Left lung (tissue), 10 donors: ENCODE measurements around the gene EFCAB14. TPM values are rescaled to one million over a fixed set of nuclear protein-coding genes. Genes with fewer than 3 reads are reported as not detected.
"Not testable (repeated sequence)": the region's sequence is repeated elsewhere in the genome, so short reads cannot be mapped to it uniquely, and the experiment has no call there.

Experiments
- ATAC-seq: fragments of 200-7000 bp; cut with Tn5 transposase; one replicate; pipeline ENCODE4 v1.9.1; 2020; ENCODE audit warnings: moderate library complexity
- DNase-seq, 4 donors: peaks; one replicate each; pipeline ENCODE4 v3.0.0-alpha.2; 2013 to 2020
- H3K27ac ChIP-seq, 2 donors: fragments of 200-600 bp; sonication (generic) in 1 of 2; one replicate each; pipeline versions ENCODE4 v1.5.0 to v1.8.0; 2020 to 2021
- H3K27me3 ChIP-seq, 2 donors: fragments of 200-600 bp; sonication (generic) in 1 of 2; one replicate each; pipeline versions ENCODE4 v1.5.0 to v1.8.0; 2020 to 2021
- H3K36me3 ChIP-seq, 2 donors: fragments of 200-600 bp; sonication (generic) in 1 of 2; one replicate each; pipeline versions ENCODE4 v1.5.0 to v1.8.0; 2020 to 2021
- H3K4me1 ChIP-seq, 2 donors: fragments of 200-600 bp; one replicate each; pipeline ENCODE4 v1.8.0; 2021
- H3K4me3 ChIP-seq, 2 donors: fragments of 200-600 bp; sonication (generic) in 1 of 2; one replicate each; pipeline versions ENCODE4 v1.5.0 to v1.8.0; 2020 to 2021; ENCODE audit warnings: mild to moderate bottlenecking in 1 of 2
- H3K9me3 ChIP-seq, 2 donors: fragments of 200-600 bp; sonication (generic) in 1 of 2; one replicate each; pipeline versions ENCODE4 v1.5.0 to v1.8.0; 2020 to 2021
- intact Hi-C, 2 donors: fragments of 100-400 bp; cut with DNase I; formaldehyde crosslinking; loops; one replicate each; pipeline versions ENCODE4 v1.11.2 to v1.14.2; 2022
- polyA plus RNA-seq, 6 donors: library from polyadenylated mRNA; unstranded; fragments of 120-200 nt; gene quantifications; one replicate each; pipeline ENCODE4 v1.2.1, GENCODE V29; 2013; ENCODE audit not compliant: insufficient read length in 6 of 6
- total RNA-seq, 2 donors: library from RNA; stranded (reverse); fragmentation: NEBNext Ultra II Directional; extraction: Animal tissue kit (Norgen Biotek cat#: 25700); gene quantifications; one replicate each; pipeline ENCODE4 v1.2.1, GENCODE V29; 2021
- TF ChIP-seq, protein P1 (sequence below), 2 donors: fragments of 200-600 bp; sonication (generic) in 1 of 2; IDR thresholded peaks; one replicate each; pipeline versions ENCODE4 v1.5.0 to v1.8.0; 2021; ENCODE audit warnings: antibody characterized with exemption in 2 of 2
- donor health status: DM: no; HTN: yes; CAD: no.
- donor health status: DM: no; HTN: no; CAD: no.

Gene EFCAB14
- total and polyA plus RNA-seq, 8 donors = 102 to 124 (median 114) TPM

DNA sequence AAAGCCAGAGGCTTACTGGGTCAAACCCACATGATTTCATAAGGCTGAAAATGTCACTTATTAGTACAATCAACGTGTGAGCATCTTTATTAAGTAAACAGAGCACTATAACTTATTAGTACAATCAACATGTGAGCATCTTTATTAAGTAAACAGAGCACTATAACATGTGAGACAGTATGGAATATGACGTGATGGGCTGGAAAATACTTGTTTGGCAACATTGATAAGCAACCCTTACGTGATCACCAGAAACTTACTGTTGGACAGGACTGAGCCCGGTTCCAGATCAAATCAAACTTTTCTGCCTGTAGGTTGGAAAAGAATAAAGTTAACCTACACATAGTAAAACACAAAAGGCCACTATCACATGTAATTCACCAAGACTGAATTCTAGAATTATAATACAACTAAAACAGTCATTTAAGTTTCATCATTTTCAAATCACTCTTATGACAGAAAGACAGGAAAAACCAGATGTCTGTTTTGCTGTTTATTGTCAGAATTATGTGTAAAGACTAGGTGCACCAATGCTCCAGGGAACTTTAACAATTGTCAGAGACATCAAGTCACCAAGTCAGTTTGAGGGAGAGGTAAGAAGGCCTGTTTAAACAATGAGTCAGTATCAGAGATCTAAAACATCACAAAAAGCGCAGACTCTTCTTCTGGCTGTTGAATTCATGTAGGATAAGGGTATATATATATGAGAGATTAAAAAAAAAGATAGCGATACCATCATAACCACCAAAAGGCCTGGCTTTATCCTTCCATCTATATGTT is 66.4 kb downstream of the EFCAB14 start:
- ATAC-seq = no peak
- Histone ChIP-seq H3K4me1 (no peaks in the 10 kb centered on the region), H3K4me3 (no peak overlapping the region), H3K27me3 (no peaks in the 10 kb centered on the region), H3K36me3 (peaks cover 0 to 79% of the 10 kb centered on the region in 2 donors), H3K9me3 (peaks cover 0 to 2% of the 10 kb centered on the region in 2 donors), H3K27ac (no peak overlapping the region)
- TF ChIP-seq, protein P1, sequence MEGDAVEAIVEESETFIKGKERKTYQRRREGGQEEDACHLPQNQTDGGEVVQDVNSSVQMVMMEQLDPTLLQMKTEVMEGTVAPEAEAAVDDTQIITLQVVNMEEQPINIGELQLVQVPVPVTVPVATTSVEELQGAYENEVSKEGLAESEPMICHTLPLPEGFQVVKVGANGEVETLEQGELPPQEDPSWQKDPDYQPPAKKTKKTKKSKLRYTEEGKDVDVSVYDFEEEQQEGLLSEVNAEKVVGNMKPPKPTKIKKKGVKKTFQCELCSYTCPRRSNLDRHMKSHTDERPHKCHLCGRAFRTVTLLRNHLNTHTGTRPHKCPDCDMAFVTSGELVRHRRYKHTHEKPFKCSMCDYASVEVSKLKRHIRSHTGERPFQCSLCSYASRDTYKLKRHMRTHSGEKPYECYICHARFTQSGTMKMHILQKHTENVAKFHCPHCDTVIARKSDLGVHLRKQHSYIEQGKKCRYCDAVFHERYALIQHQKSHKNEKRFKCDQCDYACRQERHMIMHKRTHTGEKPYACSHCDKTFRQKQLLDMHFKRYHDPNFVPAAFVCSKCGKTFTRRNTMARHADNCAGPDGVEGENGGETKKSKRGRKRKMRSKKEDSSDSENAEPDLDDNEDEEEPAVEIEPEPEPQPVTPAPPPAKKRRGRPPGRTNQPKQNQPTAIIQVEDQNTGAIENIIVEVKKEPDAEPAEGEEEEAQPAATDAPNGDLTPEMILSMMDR (IDR thresholded peaks at IDR 0.05) = no peak
- intact Hi-C loops = no loop called here
- no peak for DNase-seq

DNA sequence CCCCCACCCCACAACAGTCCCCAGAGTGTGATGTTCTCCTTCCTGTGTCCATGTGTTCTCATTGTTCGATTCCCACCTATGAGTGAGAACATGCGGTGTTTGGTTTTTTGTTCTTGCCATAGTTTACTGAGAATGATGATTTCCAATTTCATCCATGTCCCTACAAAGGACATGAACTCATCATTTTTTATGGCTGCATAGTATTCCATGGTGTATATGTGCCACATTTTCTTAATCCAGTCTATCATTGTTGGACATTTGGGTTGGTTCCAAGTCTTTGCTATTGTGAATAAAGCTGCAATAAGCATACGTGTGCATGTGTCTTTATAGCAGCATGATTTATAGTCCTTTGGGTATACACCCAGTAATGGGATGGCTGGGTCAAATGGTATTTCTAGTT is 67.8 kb downstream of the EFCAB14 start:
- intact Hi-C loops = not testable (repeated sequence)

DNA sequence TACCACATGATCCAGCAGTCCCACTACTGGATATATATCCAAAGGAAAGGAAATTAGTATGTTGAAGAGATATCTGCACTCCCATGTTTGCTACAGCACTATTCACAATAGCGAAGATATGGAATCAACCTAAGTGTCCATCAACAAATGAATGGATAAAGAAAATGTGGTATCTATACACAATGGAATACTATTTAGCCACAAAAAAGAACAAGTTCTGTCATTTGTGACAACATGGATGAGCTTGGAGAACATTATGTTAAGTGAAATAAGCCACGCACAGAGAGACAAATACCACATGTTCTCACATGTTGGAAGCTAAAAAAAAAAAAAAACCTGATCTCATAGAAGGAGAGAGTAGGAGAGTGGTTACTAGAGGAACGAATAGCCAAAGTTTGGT is 68.4 kb downstream of the EFCAB14 start:
- H3K36me3 ChIP-seq = peaks cover 0 to 67% of the 10 kb centered on the region in 2 donors
- H3K4me1 ChIP-seq = no peaks in the 10 kb centered on the region
- H3K9me3 ChIP-seq = peaks cover 0 to 2% of the 10 kb centered on the region in 2 donors
- H3K27me3 ChIP-seq = no peaks in the 10 kb centered on the region
- ATAC-seq (no peak), DNase-seq (no peak)
- H3K27ac ChIP-seq = no peak overlapping the region
- intact Hi-C loops = no loop called here
- H3K4me3 ChIP-seq = no peak overlapping the region
- TF ChIP-seq, protein P1 (IDR thresholded peaks at IDR 0.05) = no peak

More for the DNA sequence above, 67.8 kb downstream of the EFCAB14 start:
- not testable (repeated sequence) for DNase-seq, ATAC-seq, H3K9me3 ChIP-seq, H3K4me3 ChIP-seq, H3K4me1 ChIP-seq, H3K27me3 ChIP-seq, H3K27ac ChIP-seq
- H3K36me3 ChIP-seq = peaks cover 0 to 74% of the 10 kb centered on the region in 2 donors

DNA sequence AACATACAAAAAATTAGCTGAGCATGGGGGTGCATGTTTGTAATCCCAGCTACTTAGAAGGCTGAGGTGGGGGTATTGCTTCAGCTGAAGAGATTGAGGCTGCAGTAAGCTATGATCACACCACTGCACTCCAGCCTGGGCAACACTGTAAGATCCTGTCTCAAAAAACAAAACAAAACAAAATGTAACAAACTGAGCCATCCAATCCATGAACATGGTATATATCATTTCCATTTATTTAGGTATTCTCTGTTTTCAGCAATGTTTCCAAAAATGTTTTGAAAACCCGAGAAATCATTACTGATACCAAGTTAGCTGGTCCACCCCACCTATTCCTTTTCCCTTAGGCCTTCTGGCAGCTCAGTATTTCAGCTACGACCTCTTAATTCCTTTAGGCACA is 69.2 kb downstream of the EFCAB14 start:
- ATAC-seq (no peak), DNase-seq (no peak)
- Histone ChIP-seq H3K36me3 (peaks cover 0 to 66% of the 10 kb centered on the region in 2 donors), H3K27me3 (no peaks in the 10 kb centered on the region), H3K27ac (no peak overlapping the region), H3K9me3 (peaks cover 0 to 2% of the 10 kb centered on the region in 2 donors), H3K4me3 (no peak overlapping the region), H3K4me1 (no peaks in the 10 kb centered on the region)
- TF ChIP-seq, protein P1 (IDR thresholded peaks at IDR 0.05) = no peak
- intact Hi-C loops = no loop called here

DNA sequence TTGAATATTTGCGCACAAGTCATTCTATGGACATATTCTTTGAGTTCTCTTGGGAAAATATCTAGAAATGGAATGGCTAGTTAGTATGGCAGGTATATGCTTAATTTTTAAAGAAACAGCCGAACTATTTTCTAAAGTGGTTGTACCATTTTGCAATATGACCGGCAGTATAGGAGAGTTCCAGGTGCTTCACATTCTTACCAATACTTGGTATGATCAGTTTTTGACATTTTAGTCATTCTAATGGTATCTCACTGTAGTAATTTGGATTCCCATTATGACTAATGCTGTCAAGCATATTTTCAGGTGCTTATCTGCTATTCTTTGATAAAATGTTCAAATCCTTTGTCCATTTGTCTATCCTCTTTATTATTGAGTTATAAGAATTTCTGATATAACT is 71.3 kb downstream of the EFCAB14 start:
- DNase-seq = no peak
- peaks cover 0 to 2% of the 10 kb centered on the region in 2 donors for H3K9me3 ChIP-seq
- peaks cover 0 to 58% of the 10 kb centered on the region in 2 donors for H3K36me3 ChIP-seq
- no peak overlapping the region for H3K27ac ChIP-seq
- H3K4me1 ChIP-seq = no peaks in the 10 kb centered on the region
- TF ChIP-seq, protein P1 (IDR thresholded peaks at IDR 0.05) = no peak
- no peaks in the 10 kb centered on the region for H3K27me3 ChIP-seq
- no peak overlapping the region for H3K4me3 ChIP-seq
- no peak for ATAC-seq
- intact Hi-C loops = no loop called here
